HG03175 (cell line): ENCODE results near the gene KCNJ11.

Experiments used
- ATAC-seq: cut with Tn5 transposase; IDR thresholded peaks from one replicate; pipeline ENCODE4 v1.9.1; 2021; ENCODE audit warnings: mild to moderate bottlenecking, moderate library complexity; ENCODE audit not compliant: unreplicated experiment

KCNJ11 gene

GRCh38 chr11:17392872-17393271 lies 4.4 kb upstream of the KCNJ11 start:
- no peak for ATAC-seq

GRCh38 chr11:17391493-17392355 lies 3.3 kb upstream of the KCNJ11 start:
- ATAC-seq = no peak

GRCh38 chr11:17389957-17390649 lies 1.6 kb upstream of the KCNJ11 start:
- no peak for ATAC-seq

- ATAC-seq = peak; percentile 57
Measured at GRCh38 chr11:17389211-17389956, 925 bp upstream of the KCNJ11 start.

GRCh38 chr11:17387811-17388210 lies 648 bp downstream of the KCNJ11 start:
- ATAC-seq = no peak

GRCh38 chr11:17387254-17387653 lies 1.2 kb downstream of the KCNJ11 start:
- no peak for ATAC-seq

- ATAC-seq = peak; percentile 55
Measured at GRCh38 chr11:17386331-17387084, 2.0 kb downstream of the KCNJ11 start.

GRCh38 chr11:17385926-17386325 lies 2.5 kb downstream of the KCNJ11 start:
- ATAC-seq = no peak

- no peak for ATAC-seq
Measured at GRCh38 chr11:17385492-17385891, 3.0 kb downstream of the KCNJ11 start.

- ATAC-seq = peak; percentile 67
Measured at GRCh38 chr11:17384002-17384511, 4.4 kb downstream of the KCNJ11 start.

- peak; percentile 6 for ATAC-seq
Measured at GRCh38 chr11:17383461-17383860, 5.0 kb downstream of the KCNJ11 start.

- no peak for ATAC-seq
Measured at GRCh38 chr11:17382046-17382728, 6.3 kb downstream of the KCNJ11 start.

GRCh38 chr11:17381156-17381555 lies 7.3 kb downstream of the KCNJ11 start:
- ATAC-seq = no peak

GRCh38 chr11:17379383-17380180 lies 8.9 kb downstream of the KCNJ11 start:
- no peak for ATAC-seq

GRCh38 chr11:17378655-17379054 lies 9.8 kb downstream of the KCNJ11 start:
- no peak for ATAC-seq

- ATAC-seq = no peak
Measured at GRCh38 chr11:17376493-17376892, 12.0 kb downstream of the KCNJ11 start.

- ATAC-seq = no peak
Measured at GRCh38 chr11:17375547-17375946, 12.9 kb downstream of the KCNJ11 start.

GRCh38 chr11:17371614-17372013 lies 16.8 kb downstream of the KCNJ11 start:
- no peak for ATAC-seq

- ATAC-seq = no peak
Measured at GRCh38 chr11:17369684-17370243, 18.7 kb downstream of the KCNJ11 start.
